GM21367 (cell line): Measurements from ENCODE around the gene RAB11FIP4.

Experiments
- ATAC-seq: cut with Tn5 transposase; IDR thresholded peaks from one replicate; pipeline ENCODE4 v1.9.1; 2021; ENCODE audit not compliant: unreplicated experiment

The RAB11FIP4 gene

DNA sequence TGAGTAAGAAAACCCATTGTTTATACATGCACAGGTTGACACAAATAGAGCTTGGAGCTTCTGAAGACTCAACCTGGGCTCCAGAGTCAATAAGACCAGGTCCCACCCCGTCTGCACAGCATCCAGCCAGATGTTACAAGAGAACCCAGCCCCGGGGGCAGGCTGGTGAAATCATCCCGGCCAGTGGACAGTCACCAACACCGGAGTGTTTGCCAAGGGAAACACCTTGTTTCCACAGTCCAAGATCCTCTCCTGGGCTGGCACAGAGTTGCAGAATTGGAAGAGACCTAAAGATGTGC lies 90.3 kb downstream of the RAB11FIP4 start:
- no peak for ATAC-seq

DNA sequence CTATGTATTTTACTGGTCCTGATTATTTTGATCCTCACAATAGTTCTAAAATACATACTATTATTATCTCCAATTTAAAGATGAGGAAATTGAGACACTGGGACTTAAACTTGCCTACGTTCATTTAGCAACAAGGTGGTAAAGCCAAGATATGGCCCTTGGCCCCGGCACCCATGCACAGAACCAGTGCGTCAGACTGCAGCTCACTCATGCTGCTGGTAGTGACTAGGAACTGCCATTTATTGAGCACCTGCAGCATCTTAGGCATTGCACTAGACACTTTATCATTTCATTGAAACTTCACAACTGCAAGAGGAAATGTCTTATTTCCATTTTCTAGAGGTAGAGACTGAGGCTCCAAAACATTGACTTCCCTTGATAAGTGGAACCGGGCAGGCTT lies 93.3 kb downstream of the RAB11FIP4 start:
- no peak for ATAC-seq

DNA sequence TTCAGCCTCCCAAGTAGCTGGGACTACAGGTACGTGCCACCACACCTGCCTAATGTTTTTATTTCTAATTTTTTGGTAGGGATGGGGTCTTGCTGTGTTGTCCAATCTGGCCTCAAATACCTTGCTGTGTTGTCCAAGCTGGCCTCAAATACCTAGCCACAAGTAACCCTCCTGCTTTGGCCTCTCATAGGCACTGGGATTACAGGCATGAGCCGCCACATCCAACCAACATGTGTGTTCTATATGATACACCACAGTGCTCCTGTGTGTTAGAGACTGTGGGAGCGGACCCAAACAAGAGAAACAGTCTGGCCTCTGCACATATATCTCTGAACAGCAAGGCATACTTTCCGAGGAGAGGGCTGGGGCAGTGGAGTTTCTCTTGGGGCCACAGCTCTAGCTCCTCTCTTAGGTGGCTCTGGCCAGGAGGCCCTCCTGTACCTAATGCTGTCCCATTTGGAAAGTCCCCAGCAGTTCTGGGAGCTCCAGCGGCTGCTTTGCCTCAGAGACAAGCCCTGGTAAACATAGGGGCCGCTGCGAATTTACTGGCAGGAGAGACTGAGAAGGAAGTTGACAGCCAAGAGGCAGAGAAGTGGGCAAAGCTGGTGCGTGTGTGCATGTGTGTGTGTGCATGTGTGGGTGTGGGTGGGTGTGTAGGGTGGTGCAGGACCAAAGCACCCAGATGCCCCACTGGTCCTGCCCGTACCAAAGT lies 95.0 kb downstream of the RAB11FIP4 start:
- ATAC-seq: no peak

DNA sequence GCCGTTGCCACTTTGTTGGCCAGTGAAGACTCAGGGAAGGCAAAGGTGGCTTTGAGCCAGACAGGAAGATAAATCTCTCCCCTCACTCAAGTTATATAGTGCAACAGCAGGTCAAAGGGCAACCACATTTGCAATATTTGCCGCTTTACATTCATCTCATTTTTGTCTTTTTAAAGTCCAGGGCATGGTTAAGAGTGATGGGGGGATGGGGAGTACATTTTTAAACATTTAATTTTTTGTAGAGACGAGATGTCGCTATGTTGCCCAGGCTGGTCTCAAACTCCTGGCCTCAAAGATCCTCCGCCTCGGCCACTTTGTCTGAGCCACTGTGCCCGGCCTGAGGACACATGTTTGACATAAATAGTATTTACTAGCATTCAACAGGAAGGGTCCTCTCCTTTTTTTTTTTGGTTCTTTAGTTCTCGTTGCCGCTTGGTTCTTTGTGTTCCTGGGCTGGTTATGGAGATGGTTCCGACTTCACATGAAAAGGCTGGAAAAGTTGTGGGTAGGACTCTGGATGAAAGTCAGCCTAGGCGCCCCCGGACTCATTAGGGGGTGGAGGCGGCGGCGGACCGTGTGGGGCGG lies 95.7 kb downstream of the RAB11FIP4 start:
- ATAC-seq: no peak

DNA sequence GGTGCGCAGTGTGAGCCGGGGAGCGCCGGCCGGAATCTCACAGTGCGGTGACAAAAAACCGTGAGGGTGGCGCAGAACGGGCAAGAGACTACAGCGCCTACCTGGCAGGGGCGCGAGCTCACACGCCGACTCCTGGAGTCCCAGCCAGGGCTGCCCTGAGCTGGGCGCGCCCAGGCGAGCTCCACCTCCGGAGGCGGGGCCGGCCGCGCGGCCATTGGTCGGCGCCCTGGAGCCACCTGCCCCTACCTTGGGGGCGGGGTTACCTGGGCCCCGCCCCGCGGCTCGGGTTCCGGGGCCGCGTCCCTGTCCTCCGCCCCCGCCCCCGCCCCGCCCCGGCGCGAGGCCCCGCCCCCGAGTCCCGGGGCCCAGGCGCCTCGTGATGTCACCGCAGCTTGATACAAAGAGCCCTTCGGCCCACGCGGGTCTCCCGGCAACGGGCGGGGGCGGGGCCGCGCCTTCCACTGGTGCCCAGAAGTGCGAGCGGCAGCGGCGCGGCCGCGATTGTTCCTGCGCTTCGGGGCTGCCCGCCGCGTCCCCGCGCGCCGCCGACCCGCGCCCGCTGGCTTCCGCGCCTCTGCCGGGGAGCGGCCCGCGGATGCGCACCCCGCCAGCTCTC lies 96.3 kb downstream of the RAB11FIP4 start:
- peak; percentile 55 for ATAC-seq

DNA sequence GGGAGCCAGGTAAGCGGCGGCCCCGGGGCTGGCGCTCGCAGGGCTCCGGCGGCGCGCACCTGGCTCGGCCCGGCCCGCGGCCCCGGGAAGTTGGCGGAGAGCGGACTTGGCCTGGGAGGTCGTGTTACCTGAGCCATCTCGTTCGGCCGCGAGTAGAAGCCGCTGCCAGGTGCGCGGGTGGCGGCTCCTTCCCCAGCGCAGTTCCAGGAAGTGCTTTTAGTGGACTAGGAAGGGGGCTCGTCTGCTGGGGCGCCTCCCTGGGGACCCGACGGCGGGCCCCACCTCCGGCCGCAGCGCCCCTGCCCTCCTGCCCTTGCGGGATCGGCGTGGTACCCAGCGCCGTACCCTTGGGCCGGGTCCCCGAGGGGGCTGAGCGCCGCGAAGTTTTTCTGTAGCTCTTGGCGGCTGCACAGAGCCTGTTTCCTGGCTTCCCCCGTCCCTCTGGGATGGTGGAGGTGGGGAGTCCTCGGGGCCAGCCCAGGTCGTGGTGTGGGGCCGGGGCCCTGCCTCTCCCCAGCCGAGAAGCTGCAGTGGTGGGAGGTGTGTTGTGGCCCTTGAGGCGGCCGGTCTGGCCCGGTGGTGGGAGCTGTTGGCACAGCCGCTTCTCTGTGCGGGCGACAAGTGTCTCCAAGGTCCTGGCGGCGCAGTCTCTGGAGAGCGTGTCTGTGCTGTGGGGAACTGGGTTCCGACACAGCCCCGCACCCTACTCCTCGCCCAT lies 96.9 kb downstream of the RAB11FIP4 start:
- ATAC-seq: peak; percentile 1

DNA sequence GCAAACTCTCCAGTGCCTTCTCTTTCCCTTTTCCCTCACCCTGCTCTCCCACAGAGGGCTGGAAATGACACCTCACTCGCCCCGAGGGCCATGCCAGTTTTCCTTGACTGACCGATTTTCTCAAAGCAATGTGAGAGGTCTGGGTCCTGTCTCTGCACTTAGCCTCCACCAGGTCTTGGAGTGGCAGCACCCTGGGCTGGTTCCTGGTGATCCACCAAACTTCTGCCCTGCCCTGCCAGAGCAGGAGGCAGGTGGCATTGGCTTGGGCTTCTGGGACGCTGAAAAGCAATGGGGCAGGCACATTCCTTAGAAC lies 97.5 kb downstream of the RAB11FIP4 start:
- ATAC-seq: no peak

- ATAC-seq: no peak
Measured at GRCh38 chr17:31489295-31490018, 98.0 kb downstream of the RAB11FIP4 start.

DNA sequence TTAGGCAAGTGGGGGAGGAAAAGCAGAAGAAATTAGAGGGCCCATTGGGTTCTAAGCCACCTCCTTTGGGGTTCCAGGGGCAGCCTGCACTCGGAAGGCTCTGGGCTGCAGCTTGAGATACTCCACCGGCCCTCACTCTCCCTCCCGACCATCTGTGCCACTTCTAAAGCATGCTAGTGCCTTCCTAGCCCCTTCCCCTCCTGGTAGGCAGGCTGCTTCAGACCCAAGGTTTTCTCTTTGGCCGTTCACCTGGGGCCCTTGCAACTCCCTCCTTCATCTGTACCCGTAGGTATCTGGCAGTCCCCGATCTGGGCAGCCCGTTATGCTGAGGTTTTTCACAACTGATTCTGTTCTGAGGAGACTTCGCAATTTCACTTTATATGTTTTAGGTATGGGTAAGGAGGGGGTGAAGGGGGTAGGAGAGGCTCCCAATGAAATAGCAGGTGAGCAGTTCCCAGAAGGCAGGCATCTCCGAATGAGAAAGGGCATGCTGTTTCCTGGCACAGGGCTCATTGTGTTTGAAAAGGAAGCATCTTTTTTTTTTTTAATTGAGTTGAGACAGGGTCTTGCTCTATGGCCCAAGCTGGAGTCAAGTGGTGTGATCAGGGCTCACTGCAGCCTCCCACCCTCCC lies 98.7 kb downstream of the RAB11FIP4 start:
- no peak for ATAC-seq

DNA sequence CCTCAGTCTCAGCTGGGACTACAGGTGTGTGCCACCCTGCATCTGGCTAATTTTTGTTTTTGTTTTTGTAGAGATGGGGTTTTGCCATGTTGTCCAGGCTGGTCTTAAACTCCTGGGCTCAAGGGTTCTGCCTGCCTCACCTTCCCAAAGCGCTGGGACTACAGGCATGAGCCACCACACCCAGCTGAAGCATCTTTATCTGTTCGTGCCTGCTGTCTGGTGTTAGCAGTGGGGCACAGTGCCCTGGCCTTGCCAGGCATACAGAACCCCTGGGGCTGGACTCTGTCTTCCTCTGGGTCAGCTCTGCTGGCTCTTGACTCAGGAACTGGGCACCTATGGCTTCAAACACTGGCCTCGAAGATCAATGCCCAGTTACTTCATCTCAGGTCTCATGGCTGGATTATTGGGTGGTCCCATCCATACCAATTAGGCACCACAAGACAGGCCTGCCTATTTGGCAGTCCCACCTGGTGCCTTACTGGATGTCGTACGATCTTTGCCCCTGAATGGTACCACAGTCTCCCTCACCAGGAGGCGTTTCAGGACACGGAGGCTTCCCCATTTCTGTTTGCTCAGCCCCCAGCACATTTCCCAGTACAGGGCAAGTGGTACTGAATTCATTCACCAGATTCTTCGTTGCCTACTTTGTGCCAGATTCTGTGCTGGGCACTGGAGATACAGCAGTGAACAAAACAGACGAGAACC lies 99.3 kb downstream of the RAB11FIP4 start:
- ATAC-seq: no peak

DNA sequence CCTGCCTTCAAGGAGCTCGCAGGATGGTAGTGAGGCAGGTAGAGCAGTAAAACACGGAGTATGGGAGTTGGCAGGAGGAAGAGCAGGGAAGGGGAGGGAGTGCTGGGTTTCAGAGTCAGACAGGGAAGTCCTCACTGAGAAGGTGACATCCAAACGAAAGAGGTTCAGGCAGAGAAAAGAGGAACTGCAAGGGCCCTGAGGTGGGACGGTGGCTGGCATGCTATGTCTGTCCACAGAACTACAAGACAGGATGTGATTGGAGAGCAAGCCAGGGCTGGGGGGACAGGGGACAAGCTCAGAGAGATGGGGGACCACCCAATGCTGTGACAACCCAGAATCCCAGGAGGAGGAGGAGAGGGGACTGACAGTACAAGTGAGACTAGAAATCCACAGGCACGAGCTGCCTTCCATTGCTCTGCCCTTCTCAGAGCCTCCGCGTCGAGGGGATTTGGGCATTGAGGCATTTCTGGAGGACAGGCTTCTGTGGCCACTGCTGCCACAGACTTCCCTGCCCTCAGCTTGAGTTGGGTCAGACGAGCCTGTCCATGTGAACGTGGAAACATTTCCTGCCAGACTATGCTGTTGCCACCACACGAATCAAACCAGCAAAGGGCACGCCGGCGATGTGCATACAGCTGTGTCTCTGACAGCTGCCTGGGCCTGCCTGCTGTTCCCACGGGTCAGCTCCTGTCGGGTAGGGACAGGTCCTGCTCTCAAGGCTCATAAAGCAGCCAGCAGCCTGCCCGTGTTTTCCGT lies 100.1 kb downstream of the RAB11FIP4 start:
- no peak for ATAC-seq

GRCh38 chr17:31492206-31492605 lies 100.7 kb downstream of the RAB11FIP4 start:
- no peak for ATAC-seq

DNA sequence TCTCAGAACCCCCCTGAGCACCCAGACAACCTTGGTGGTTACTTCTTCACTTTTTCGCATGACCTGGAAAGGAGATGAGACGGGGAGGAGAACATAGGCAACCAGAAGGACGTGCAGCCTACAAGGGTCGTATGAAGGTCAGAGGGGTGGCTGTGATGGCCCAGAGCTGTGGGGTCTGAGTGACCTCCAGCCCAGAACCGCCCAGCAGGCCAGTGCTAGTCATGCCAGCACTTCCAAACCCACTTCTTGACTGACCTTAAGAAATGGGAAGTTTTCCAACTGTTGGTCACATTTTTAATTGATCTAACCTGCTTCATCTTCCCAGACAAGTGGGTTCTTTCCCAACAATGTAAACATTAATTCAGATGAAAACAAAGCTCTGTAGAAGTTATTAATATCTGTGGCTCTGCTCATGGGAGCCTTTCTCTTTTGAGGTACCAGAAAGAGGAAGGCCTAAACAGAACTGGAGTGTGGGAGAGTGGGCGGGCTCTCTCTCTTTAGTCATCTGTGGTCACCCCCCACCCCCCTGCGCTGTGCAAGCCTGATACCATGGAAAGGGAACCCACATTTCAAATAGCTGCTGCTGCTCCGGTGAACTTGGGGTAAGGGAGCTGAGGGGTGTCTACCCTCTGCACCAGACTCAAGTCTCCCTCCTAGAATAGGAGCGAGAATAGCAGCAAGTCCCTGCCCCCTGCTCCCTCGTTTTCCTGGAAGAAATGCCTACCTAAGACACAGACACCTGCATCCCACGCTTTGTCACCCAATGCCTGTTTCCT lies 101.6 kb downstream of the RAB11FIP4 start:
- ATAC-seq: no peak

- ATAC-seq: no peak
Measured at GRCh38 chr17:31493656-31494155, 102.2 kb downstream of the RAB11FIP4 start.

GRCh38 chr17:31494259-31495021 lies 103.0 kb downstream of the RAB11FIP4 start:
- no peak for ATAC-seq

DNA sequence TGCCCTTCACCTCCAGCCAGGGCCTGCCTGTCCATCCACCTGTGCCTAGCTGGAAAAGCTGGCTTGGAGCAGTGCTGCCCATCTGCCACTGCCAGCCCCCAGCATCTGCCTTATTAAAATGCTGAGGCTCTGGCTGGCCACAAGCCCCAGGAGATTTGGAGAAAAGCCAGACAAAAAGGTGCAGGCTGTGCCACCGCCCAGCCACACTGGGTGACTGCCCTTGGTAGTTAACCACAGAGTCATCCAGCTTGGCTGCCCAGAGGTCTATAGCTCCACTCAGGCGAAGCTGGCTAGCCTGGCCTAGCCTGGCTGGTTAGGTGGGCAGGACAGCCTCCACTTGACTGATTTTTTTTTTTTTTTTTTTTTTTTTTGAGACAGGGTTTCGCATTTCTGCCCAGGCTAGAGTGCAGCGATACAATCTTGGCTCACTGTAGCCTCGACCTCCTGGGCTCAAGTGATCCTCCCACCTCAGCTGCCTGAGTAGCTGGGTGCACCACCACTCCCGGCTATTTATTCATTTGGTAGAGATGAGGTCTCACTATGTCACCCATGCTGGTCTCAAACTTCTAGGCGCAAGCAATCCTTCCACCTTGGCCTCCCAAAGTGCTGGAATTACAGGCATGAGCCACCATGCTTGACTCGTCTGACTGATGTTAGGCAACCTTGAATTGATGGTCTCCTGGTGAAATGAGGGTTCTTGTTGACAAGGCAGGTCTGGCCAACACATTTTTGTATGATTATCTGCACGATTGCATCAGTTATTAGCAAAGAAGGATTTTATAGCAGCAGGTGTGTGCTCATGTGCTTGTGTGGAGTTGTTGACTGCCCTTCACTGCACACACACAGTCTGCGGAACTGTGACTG lies 103.8 kb downstream of the RAB11FIP4 start:
- no peak for ATAC-seq

GRCh38 chr17:31496097-31496496 lies 104.6 kb downstream of the RAB11FIP4 start:
- no peak for ATAC-seq
